Eye (tissue), 1 donor: Measurements from ENCODE around the gene PTPRE.
A peak's percentile ranks its signal among the peaks of the same experiment; 100 is the strongest.

Experiments
- DNase-seq: peaks from one replicate; pipeline ENCODE4 v3.0.0-alpha.2; 2015

Gene PTPRE

GRCh38 chr10:127908106-127908958 is 1.4 kb downstream of the PTPRE start:
- no peak for DNase-seq

- DNase-seq, result no peak
Measured at GRCh38 chr10:127908959-127909267, 2.0 kb downstream of the PTPRE start.

DNA sequence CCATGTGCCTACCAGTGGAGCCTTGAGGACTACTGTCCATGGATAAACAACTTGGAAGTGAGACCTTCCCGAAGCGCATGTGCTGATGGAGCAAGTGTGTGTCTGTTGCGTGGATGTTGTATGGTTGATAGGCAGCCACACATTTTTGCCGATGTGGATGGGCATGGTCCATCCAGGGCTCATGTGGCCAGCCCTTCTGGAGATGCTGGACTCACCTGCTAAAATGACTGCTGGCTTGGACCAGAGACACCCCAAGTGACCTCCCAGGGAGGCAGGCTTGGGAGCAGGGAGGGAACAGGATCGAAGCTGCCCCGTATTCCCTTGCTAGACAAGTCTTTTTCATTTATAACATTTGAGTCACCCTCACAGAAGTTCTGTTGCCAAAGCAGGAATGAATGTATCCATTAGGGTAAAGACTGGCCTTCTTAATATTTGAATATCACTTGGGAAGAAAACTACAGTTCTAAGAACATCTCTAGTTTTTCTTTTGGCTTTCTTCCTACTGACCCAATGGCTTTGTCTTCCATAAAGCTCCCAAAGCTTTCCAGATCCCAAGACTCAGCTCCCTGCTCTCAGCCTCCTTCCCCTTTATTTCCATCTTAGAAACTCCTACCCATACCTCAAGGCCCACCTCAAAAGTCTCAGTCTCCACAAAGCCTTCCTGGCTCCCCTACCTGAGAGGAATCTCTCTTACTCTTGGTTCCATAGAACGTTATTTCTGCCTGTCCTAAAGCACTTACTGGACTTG is 3.0 kb downstream of the PTPRE start:
- DNase-seq, result no peak

DNA sequence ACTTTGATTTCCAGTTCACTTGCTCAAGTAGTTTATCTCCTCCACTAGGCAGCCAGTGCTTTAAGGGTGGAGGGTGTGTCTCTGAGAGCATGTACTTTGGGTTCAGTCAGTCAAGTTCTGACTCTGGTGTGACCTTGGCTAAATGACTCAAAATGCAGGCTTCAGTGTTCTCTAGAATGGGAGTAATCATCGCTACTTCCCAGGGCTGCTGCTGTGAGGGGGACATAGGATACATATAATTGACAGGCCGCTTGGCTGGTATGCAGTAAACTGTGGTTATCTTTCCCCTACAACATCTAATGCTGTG is 3.5 kb downstream of the PTPRE start:
- no peak for DNase-seq

DNA sequence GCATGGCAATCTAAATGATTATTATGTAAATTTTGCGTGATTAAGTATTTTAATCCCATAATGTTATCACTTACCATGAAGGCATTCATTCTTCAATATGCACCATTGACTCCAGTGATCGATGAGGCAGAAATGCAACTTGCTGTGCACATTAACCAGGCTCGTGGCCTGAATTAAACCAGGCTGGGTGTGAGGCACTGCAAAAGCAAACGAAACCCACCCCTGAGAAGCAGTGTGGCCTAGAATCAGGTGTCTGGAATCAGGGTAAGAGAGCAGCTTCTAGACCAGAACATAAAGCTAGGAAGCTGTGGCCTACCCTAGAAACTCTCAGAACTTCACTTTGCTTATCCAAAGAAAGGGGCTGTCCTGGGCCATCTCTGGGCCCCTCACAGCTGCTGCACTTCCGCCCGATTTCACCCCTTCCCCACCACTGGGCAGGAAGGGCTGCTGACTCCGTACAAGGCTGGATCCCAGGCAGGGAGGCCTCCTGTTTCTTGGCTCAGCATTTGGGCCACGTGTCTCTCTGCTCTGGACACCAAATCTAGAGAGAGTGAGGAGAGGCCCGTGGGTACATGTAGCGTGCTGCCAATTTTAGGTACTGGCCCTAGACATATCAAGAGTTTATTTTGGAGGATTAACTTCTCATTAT is 4.4 kb downstream of the PTPRE start:
- peak; percentile 56 for DNase-seq

DNA sequence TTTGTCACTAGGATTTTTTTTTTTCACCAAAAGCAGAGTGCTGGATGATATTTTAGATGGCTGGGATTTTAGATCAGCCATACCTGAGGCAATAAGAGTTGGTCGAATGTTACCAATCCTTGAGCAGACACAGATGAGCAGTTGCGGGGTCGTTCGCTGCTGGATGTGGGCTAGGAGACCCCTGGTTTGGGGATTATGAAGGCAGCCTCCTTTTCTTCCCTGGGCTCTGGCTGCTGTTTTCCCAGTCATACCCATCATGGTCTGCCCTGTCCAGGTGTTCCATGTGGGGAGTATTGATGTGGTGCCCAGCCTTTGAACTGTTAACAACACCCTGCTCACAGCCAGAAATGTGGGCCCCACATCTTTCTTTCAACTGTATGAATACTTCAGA is 5.0 kb downstream of the PTPRE start:
- no peak for DNase-seq

DNA sequence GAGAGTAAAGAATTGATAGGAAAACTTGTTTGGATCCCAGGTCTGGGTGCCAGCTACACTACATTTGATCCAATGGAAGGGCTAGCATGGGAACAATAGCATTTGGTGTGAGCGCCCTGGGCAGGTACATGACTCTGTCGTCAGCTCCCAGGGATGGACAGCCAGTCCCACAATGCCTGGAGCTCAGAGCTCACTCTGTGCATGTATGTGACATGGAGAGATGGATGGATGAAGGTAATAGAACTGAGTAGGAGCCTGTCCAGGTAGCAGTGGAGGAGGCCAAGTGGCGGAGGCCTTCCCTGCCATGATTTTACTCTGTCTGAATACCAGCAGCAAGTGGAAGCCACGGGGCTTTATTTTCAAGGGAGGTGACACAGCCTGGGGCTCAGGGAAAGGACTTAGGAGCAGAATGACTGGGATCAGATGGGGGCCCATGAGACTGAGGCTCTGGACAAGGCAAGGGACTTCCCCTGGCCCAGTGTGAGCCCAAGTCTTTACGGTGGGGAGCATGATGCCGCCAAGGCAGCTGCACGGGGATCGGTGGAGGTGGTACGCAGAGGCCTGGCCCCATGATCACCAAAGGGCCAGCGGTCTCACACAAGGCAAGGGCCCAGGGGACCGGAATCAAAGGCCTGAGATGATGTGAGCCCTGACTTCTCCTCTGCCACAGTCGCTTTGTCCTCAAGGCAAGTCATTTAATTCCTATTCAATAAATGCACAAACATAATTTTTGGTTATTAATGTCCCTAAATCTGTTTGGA is 5.9 kb downstream of the PTPRE start:
- DNase-seq, result no peak

DNA sequence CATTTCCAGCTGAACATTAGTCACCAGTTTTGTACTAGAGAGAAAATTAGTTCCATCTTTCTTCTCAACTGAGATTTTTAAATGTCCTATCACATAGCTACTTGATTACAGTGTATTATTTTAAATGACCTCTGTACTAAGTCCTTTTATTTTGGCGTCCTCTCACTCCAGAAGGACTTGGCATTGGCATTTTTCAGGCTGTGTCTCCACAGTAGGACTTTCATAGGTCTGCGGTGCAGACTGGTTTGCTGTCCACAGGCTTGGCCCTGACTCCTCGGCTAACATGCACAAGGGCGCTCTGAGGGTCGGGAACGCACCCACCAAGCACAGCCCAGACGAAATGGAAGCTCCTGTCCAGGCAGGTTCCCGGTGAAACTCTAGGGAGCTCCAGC is 6.5 kb downstream of the PTPRE start:
- DNase-seq, result no peak

DNA sequence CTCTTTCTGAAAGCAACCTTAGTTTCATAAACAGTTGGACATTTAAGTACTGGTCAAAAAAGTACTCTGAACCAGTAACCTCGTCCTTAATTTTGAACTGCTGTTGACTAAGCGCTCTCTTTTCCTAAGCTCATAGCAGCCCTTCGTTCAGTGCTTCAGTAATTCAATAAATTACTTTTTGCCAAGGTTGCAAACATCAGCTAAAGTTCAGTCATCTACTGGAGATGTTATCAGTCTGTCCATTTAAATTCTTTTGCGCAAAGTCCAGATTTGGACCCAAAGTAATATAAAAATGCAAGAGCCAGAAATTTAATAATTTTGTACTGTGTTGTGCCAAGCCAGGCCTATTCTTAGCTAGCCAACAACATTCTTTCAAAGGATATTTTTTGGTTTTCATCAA is 8.4 kb downstream of the PTPRE start:
- no peak for DNase-seq

- no peak for DNase-seq
Measured at GRCh38 chr10:127916826-127917225, 9.9 kb downstream of the PTPRE start.

DNA sequence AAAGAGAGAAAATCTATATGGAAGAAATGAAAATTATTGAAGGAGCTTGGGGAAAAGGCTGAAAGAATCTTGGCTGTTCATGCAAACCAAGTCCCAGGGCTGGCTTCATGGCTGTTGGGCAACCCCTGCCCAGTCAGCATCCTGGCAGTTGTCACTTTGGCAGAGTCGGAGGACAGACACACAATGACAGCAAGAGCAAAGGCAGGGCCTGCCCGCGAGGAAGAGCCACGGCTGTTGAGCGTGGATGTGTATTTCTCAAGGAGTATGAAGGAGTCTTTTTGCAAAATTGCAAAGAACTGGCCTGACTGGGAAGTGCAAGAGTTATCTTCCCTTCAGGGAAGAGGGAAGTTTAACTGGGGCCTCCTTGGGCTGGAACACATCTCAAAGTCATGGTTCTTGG is 11.7 kb downstream of the PTPRE start:
- DNase-seq, result no peak

DNA sequence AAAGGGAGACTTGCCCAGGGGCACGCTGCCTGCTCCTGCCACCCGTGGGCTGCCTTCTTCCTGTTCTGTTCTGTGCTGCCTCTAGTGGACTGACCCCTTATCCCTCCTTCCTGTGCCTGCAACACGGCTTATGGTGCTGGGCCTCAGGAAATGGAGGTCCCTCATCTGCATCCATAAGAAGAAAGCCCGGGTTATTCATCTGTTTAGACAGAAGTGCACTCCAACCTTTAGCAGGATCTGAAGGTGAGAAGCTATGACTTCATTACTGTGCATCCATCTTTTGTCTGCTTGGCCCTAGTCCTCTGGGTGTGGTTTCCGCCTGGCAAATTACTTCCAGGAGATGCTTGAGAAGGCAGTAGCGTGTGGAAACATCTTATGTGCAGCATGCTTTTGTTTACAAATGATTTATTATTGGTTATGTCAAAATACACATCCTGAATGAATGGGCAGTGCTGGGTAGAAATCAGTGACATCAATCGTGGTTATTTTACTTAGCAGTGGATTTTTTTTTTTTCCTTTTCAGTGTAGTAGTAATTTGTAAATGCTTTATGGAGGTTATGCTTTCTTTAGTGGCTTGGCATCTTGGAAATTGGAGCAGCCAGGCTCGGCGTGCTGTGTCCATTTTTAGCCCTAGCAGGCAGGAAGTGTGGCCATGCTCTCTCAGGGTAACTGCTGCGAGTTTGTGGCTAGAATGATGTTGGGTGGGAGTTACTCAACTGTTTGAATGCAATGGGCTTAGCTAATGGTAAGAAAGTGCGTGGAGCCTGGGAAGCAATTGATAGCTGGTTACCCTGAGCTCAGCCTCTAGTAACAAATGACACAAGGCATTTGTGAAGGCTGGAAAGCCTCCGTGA is 12.7 kb downstream of the PTPRE start:
- peak; percentile 24 for DNase-seq

GRCh38 chr10:127920306-127921074 is 13.6 kb downstream of the PTPRE start:
- DNase-seq, result no peak

GRCh38 chr10:127921075-127921752 is 14.3 kb downstream of the PTPRE start:
- DNase-seq, result peak; percentile 33

- DNase-seq, result no peak
Measured at GRCh38 chr10:127921753-127922145, 14.8 kb downstream of the PTPRE start.

- no peak for DNase-seq
Measured at GRCh38 chr10:127922206-127922605, 15.3 kb downstream of the PTPRE start.

GRCh38 chr10:127922675-127923366 is 15.9 kb downstream of the PTPRE start:
- no peak for DNase-seq

DNA sequence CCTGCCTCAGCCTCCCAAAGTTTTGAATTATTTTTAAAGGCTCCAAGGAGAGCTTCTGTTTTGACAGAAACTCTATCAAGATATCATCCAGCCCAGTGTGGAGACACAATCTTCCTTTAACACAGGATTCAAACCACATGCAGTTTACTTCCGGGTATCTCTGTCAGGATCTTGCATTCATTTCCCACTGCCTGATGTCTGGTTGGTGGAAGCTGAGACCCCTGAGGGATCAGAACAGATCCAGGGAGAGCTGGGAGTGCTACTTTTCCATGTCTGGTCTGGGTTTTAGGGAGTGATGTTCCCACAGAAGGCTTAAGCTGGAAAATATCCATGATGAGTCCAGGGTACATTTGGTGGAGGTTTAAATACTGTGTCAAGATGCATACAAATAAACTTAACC is 16.7 kb downstream of the PTPRE start:
- no peak for DNase-seq

DNA sequence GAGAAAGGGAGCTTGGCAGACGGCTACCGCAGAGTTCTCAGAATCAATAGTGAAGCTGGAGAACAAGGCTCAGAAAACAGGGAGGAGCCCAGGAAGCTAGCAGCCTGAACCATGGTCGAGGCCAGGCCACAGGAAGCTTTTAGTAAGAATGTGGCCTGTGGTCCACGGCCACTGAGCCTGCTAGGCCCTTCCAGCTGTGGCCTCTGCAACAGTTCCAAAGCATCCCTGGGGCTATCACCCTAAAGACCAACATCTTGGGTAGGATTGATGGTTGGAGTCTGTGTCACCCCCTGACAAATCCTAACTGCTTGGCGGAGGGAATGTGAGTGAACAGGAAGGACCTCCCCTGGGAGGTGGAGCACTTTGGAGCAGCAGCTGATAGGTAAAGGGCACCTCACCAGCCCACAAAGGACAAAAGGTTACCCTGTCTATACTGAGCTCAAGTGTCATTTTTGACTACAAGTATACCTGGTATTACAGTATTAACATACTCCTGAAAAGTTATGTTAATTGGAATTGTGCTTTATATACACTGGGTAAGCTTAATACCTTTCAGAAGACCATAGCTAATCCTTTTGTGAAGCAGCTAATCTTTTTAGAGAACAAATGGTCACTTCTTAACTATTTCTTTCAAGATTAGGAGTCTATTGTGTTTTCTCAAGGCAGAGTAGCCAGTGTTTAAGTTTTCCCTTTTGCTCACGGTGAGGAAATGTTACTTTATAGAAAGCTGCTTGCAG is 18.7 kb downstream of the PTPRE start:
- no peak for DNase-seq

DNA sequence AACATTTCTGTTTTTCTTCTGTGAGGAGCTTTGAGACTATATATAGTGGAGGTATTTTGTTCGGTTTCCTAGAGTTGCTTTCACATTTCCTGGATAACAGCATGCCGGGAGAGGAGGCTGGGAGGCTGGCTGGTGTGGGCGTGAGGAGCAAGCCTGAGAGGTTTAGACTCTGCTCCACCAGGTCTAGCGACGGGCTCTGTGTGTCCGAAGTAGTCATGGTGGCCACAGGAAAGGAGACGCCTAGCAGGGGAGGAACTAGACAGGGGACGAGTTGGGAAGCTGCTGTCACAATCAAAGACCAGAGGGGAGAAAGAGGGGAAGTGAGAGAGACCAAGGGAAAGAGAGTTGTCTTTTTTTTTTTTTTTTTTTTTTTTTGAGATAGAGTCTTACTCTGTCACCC is 19.6 kb downstream of the PTPRE start:
- DNase-seq, result no peak
